GM18861 (cell line): Measurements from ENCODE around the gene MSL2.
"Not testable (repeated sequence)": the region's sequence is repeated elsewhere in the genome, so short reads cannot be mapped to it uniquely, and the experiment has no call there.

Experiments
- ATAC-seq: cut with Tn5 transposase; IDR thresholded peaks from one replicate; pipeline ENCODE4 v1.9.1; 2021; ENCODE audit not compliant: unreplicated experiment

The MSL2 gene

GRCh38 chr3:136193278-136194054, 2.7 kb downstream of the MSL2 start:
- no peak for ATAC-seq

- no peak for ATAC-seq
Measured at GRCh38 chr3:136192831-136193230, 3.3 kb downstream of the MSL2 start.

- ATAC-seq = not testable (repeated sequence)
Measured at GRCh38 chr3:136192195-136192594, 3.9 kb downstream of the MSL2 start.

- ATAC-seq = no peak
Measured at GRCh38 chr3:136189859-136190617, 6.1 kb downstream of the MSL2 start.

- no peak for ATAC-seq
Measured at GRCh38 chr3:136189043-136189442, 7.1 kb downstream of the MSL2 start.

GRCh38 chr3:136187868-136188267, 8.3 kb downstream of the MSL2 start:
- no peak for ATAC-seq

GRCh38 chr3:136186846-136187245, 9.3 kb downstream of the MSL2 start:
- no peak for ATAC-seq

GRCh38 chr3:136186344-136186743, 9.8 kb downstream of the MSL2 start:
- no peak for ATAC-seq

GRCh38 chr3:136184703-136185102, 11.4 kb downstream of the MSL2 start:
- ATAC-seq = no peak

- ATAC-seq = no peak
Measured at GRCh38 chr3:136181741-136182140, 14.4 kb downstream of the MSL2 start.

GRCh38 chr3:136177876-136178275, 18.3 kb downstream of the MSL2 start:
- no peak for ATAC-seq

GRCh38 chr3:136173939-136174490, 22.1 kb downstream of the MSL2 start:
- ATAC-seq = no peak

GRCh38 chr3:136171097-136171542, 25.0 kb downstream of the MSL2 start:
- no peak for ATAC-seq

GRCh38 chr3:136168236-136168635, 27.9 kb downstream of the MSL2 start:
- not testable (repeated sequence) for ATAC-seq

- no peak for ATAC-seq
Measured at GRCh38 chr3:136166507-136166906, 29.6 kb downstream of the MSL2 start.

- ATAC-seq = not testable (repeated sequence)
Measured at GRCh38 chr3:136163607-136164006, 32.5 kb downstream of the MSL2 start.

GRCh38 chr3:136162322-136162721, 33.8 kb downstream of the MSL2 start:
- ATAC-seq = no peak

- no peak for ATAC-seq
Measured at GRCh38 chr3:136161516-136161915, 34.6 kb downstream of the MSL2 start.

GRCh38 chr3:136152963-136153362, 43.2 kb downstream of the MSL2 start:
- no peak for ATAC-seq

GRCh38 chr3:136152176-136152843, 43.8 kb downstream of the MSL2 start:
- no peak for ATAC-seq

GRCh38 chr3:136151219-136151618, 44.9 kb downstream of the MSL2 start:
- ATAC-seq = no peak
